Hematopoietic multipotent progenitor cell treated with erythropoietin and hydrocortisone succinate and interleukin-3 and kit ligand, for 15 days (in vitro differentiated cells): Measurements from ENCODE around the gene PASD1.
"Not testable (repeated sequence)": the region's sequence is repeated elsewhere in the genome, so short reads cannot be mapped to it uniquely, and the experiment has no call there.

Source experiments
- DNase-seq: peaks from one replicate; pipeline ENCODE4 v3.0.0-alpha.2; 2015; ENCODE audit warnings: low spot score

Gene PASD1

GRCh38 chrX:151624677-151625076, 61.2 kb downstream of the PASD1 start:
- no peak for DNase-seq

GRCh38 chrX:151631822-151632221, 68.3 kb downstream of the PASD1 start:
- DNase-seq = no peak

GRCh38 chrX:151633157-151633556, 69.7 kb downstream of the PASD1 start:
- peak; percentile 32 for DNase-seq

- DNase-seq = no peak
Measured at GRCh38 chrX:151634937-151635336, 71.5 kb downstream of the PASD1 start.

GRCh38 chrX:151641564-151641963, 78.1 kb downstream of the PASD1 start:
- DNase-seq = no peak

- no peak for DNase-seq
Measured at GRCh38 chrX:151675121-151675746, 111.8 kb downstream of the PASD1 start.

- DNase-seq = peak; percentile 2
Measured at GRCh38 chrX:151676196-151676595, 112.7 kb downstream of the PASD1 start.

- DNase-seq = peak; percentile 1
Measured at GRCh38 chrX:151679798-151680402, 116.4 kb downstream of the PASD1 start.

- DNase-seq = peak; percentile 49
Measured at GRCh38 chrX:151680805-151681204, 117.3 kb downstream of the PASD1 start.

GRCh38 chrX:151687635-151688034, 124.2 kb downstream of the PASD1 start:
- no peak for DNase-seq

- DNase-seq = no peak
Measured at GRCh38 chrX:151688695-151689094, 125.2 kb downstream of the PASD1 start.

- no peak for DNase-seq
Measured at GRCh38 chrX:151692825-151693224, 129.3 kb downstream of the PASD1 start.

GRCh38 chrX:151694121-151694520, 130.6 kb downstream of the PASD1 start:
- DNase-seq = no peak

- DNase-seq = no peak
Measured at GRCh38 chrX:151694661-151695582, 131.4 kb downstream of the PASD1 start, which contains the start of gene PRRG3. PRRG3 (plus strand) TSS chrX:151695458; CDS start chrX:151698815, 3,357 bp downstream.

- no peak for DNase-seq
Measured at GRCh38 chrX:151695583-151696340, 132.3 kb downstream of the PASD1 start.

GRCh38 chrX:151697082-151697481, 133.6 kb downstream of the PASD1 start:
- not testable (repeated sequence) for DNase-seq

GRCh38 chrX:151697522-151697921, 134.0 kb downstream of the PASD1 start:
- DNase-seq = no peak

- no peak for DNase-seq
Measured at GRCh38 chrX:151698485-151698884, 135.0 kb downstream of the PASD1 start.

GRCh38 chrX:151699746-151700145, 136.3 kb downstream of the PASD1 start:
- no peak for DNase-seq

- DNase-seq = no peak
Measured at GRCh38 chrX:151700581-151700980, 137.1 kb downstream of the PASD1 start.

- no peak for DNase-seq
Measured at GRCh38 chrX:151701071-151701470, 137.6 kb downstream of the PASD1 start.

GRCh38 chrX:151701531-151701930, 138.1 kb downstream of the PASD1 start:
- DNase-seq = no peak
